Duodenal mucosa (tissue), 2 donors: ENCODE data around the gene SCP2.

Experiments
- H3K27ac ChIP-seq: one replicate; pipeline ENCODE4 v1.7.0; 2013; ENCODE audit warnings: low read depth, low read length
- H3K27me3 ChIP-seq, 2 donors: one replicate each; pipeline ENCODE4 v1.7.0; 2013; ENCODE audit warnings: low read length in 2 of 2, control low read depth in 1 of 2; ENCODE audit not compliant: insufficient read depth in 2 of 2, control insufficient read depth in 1 of 2
- H3K36me3 ChIP-seq, 2 donors: one replicate each; pipeline ENCODE4 v1.7.0; 2013; ENCODE audit warnings: low read length in 2 of 2, control low read depth in 1 of 2; ENCODE audit not compliant: insufficient read depth in 2 of 2, control insufficient read depth in 1 of 2
- H3K4me1 ChIP-seq, 2 donors: one replicate each; pipeline ENCODE4 v1.7.0; 2013; ENCODE audit warnings: low read length in 2 of 2, control low read depth in 1 of 2; ENCODE audit not compliant: insufficient read depth in 2 of 2, control insufficient read depth in 1 of 2
- H3K4me3 ChIP-seq, 2 donors: one replicate each; pipeline ENCODE4 v1.7.0; 2013; ENCODE audit warnings: low read length in 2 of 2, low read depth in 1 of 2
- H3K9ac ChIP-seq, 2 donors: one replicate each; pipeline ENCODE4 v1.7.0; 2013; ENCODE audit warnings: low read length in 2 of 2, low read depth in 1 of 2
- H3K9me3 ChIP-seq, 2 donors: one replicate each; pipeline ENCODE4 v1.7.0; 2013; ENCODE audit warnings: low read length in 2 of 2, control low read depth in 1 of 2; ENCODE audit not compliant: control insufficient read depth in 1 of 2

Gene SCP2

DNA sequence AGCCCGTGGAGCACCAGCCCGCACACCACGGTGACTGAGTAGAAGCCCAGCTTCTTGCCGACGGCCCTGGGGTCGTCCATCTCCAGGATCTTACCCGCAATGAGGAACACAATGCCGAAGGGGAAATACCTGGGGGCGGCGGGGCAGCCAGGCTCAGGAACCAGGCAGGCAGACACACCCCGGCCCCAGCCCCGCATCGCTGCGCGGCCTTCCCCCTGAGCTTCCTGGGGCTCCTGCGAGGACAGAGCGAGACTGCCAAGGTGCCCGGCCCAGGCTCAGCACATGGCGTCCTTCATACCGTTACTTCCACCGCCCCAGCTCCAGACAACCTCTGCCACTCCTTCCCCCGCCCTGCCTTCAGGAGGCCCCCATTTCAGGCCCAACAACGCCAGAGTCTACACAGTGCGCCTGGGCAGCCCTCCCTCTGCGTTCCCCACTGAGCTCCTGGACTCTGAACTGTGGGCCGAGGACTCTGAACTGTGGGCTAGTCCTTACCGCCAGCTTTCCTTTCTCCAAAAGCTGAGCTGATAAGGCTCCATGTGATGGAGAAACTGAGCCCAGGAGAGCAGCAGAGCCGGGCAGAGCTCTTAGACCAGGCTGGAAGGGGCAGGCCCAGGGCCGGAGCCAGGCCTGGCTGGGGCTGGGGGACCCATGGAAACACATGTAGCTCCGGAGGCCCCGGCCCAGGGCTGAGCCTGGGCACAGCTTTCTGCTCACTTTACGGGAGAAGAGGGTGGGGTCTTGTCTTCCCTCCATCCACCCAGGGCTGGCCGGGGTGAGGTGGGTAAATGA, 165.8 kb downstream of the SCP2 start:
- Histone ChIP-seq H3K27me3 (no peaks in the 10 kb centered on the region), H3K36me3 (no peaks in the 10 kb centered on the region), H3K4me3 (no peak overlapping the region)

DNA sequence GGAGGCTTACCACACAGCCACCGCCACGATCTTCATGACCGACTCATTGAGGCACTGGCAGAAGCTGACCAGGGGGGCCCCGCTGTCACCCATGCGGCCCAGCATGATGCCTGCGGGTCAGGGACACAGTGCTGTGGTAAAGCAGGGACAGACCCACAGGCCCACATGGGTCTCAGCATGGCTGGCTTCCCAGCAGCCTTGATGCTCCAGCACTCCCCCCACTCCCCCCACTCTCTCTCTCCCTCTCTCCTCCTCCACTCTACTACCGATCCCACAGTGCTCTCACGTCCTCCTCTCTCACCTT, 166.3 kb downstream of the SCP2 start:
- H3K4me3 ChIP-seq: no peak overlapping the region
- H3K27ac ChIP-seq: no peak overlapping the region
- no peak overlapping the region for H3K9ac ChIP-seq
- H3K27me3 ChIP-seq: no peaks in the 10 kb centered on the region
- H3K36me3 ChIP-seq: no peaks in the 10 kb centered on the region
- peaks cover 18 to 24% of the 10 kb centered on the region in 2 donors for H3K4me1 ChIP-seq
- H3K9me3 ChIP-seq: peaks cover 15 to 17% of the 10 kb centered on the region in 2 donors

More for the DNA sequence above, 165.8 kb downstream of the SCP2 start:
- H3K27ac ChIP-seq: no peak overlapping the region
- no peak overlapping the region for H3K9ac ChIP-seq
- peaks cover 18 to 24% of the 10 kb centered on the region in 2 donors for H3K4me1 ChIP-seq
- H3K9me3 ChIP-seq: peaks cover 11 to 16% of the 10 kb centered on the region in 2 donors

DNA sequence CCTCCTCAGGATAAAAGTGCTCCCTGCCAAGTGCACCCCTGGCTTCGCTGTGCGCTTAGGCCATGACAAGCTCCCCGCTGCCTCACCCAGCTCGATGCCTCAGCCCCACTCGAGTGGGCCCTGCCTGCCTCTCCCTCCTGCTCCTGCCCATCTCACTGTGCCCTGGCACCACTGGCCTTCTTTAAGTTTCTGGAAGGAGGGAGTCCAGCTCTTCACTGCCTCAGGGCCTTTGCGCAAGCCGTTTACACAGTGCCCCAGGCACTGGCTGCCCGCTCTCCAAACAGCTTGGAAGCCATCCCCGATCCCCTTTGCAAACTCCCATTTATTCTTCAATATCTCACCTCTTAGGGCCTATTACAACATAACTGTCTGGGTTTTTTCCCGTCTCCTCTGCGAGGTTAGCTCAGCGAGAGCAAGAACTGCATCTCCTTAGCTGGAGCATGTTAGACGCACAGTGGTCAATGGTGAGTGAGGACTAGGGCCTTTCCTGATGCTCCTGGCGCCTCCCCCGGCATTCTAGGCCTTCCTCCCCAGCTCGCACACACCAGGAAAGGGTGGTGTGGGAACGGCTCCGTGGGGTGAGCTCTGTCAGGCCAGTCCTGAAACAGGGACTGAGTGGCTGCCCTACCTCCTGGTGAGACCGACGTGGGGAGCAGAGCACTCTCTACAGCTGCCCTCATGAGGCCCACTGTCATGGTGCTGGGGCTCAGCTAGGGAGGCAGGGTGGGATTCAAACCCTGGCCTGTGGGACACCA, 166.9 kb downstream of the SCP2 start:
- Histone ChIP-seq H3K4me3 (no peak overlapping the region), H3K27me3 (no peaks in the 10 kb centered on the region), H3K27ac (no peak overlapping the region), H3K9me3 (peaks cover 17% of the 10 kb centered on the region in 2 donors), H3K9ac (no peak overlapping the region), H3K36me3 (no peaks in the 10 kb centered on the region), H3K4me1 (peaks cover 18 to 24% of the 10 kb centered on the region in 2 donors)

DNA sequence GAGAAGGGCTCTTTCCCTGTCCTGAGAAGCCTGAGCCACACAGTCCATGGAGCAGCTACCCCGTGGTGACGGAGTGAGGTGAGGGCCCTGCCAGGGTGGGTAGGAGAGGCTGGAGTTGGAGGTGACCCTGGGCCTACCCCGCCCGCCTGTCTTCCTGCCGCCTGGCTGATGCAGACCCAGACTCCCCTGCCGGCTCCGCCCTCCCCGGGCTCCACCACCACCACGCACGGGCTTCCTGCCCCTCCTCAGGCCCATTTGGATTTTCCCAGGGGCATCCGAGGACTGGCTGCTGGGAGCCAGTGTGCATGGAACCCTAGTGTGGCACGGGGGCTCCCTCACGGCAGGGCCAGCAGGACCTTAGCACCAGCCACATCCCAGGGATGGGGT, 167.4 kb downstream of the SCP2 start:
- Histone ChIP-seq H3K4me1 (peaks cover 16 to 20% of the 10 kb centered on the region in 2 donors), H3K9me3 (peaks cover 17% of the 10 kb centered on the region in 2 donors), H3K27me3 (no peaks in the 10 kb centered on the region), H3K4me3 (no peak overlapping the region), H3K36me3 (no peaks in the 10 kb centered on the region), H3K27ac (no peak overlapping the region), H3K9ac (no peak overlapping the region)
